ENCODE data around the gene PRKD2.

- TF ChIP-seq POLR2AphosphoS5 (IDR thresholded peaks at IDR 0.05; ENCODE audit: insufficient read depth in 1 of 2, low read depth in 1 of 2) (no peak), CTCF (IDR thresholded peaks at IDR 0.05) (no peak)
These were observed 28.1 kb upstream of the PRKD2 start for GRCh38 chr19:46745030-46745429.
